ENCODE measurements around the gene CPNE7. TPM values are rescaled to one million over a fixed set of nuclear protein-coding genes. Genes with fewer than 3 reads are reported as not detected.

CPNE7 gene
- total and polyA plus RNA-seq, 2 donors (not counting 1 experiment from before 2014, with no cell fraction given): 10.2 to 53.0 TPM

DNA sequence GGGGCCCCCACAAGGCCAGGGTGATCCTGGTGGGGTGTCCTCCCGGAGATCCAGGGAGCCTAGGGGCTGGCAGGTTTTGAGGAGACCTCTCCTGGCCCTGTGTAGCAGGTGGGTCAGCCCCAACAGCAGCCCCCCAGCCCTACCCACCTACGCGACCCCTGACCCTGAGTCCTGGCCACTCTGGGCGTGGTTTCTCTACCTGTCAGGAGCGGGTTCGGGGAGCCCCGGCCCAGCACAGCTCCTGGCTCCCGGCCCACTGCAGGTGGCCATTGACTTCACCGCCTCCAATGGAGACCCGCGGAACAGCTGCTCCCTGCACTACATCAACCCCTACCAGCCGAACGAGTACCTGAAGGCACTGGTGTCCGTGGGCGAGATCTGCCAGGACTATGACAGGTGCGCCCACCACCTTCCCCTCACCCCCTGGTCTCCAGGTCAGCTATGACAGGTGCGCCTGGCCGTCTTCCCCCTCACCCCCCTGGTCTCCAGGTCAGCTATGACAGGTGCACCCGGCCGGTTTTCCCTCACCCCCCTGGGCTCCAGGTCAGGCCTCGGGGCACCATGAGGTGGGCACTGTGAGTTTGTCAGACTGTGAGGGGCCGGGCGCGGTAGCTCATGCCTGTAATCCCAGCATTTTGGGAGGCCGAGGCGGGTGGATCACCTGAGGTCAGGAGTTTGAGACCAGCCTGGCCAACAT lies 13.0 kb downstream of the CPNE7 start:
- H3K4me1 ChIP-seq (ENCODE audit: control insufficient read depth, extremely low read depth, insufficient read depth, low read length): no peaks in the 10 kb centered on the region
- H3K9ac ChIP-seq (ENCODE audit: insufficient read depth, low read length): no peak overlapping the region
- no peak overlapping the region for H2AFZ ChIP-seq (ENCODE audit: low read length)
- H3K36me3 ChIP-seq (ENCODE audit: control insufficient read depth, insufficient read depth, low read length): peaks cover 3% of the 10 kb centered on the region
- H3K27ac ChIP-seq (ENCODE audit: insufficient read depth, low read length): no peak overlapping the region
- H3K79me2 ChIP-seq (ENCODE audit: control insufficient read depth, insufficient read depth, low read length): no peaks in the 10 kb centered on the region
- H3K9me3 ChIP-seq (ENCODE audit: control insufficient read depth, insufficient read depth, low read depth, low read length): no peaks in the 10 kb centered on the region
- no peak overlapping the region for H3K4me2 ChIP-seq (ENCODE audit: extremely low read depth, insufficient read depth, low read length)
- no peak for TF ChIP-seq EZH2 (IDR thresholded peaks at IDR 0.05; ENCODE audit: low read length, missing control alignments)
- TF ChIP-seq, protein P1, sequence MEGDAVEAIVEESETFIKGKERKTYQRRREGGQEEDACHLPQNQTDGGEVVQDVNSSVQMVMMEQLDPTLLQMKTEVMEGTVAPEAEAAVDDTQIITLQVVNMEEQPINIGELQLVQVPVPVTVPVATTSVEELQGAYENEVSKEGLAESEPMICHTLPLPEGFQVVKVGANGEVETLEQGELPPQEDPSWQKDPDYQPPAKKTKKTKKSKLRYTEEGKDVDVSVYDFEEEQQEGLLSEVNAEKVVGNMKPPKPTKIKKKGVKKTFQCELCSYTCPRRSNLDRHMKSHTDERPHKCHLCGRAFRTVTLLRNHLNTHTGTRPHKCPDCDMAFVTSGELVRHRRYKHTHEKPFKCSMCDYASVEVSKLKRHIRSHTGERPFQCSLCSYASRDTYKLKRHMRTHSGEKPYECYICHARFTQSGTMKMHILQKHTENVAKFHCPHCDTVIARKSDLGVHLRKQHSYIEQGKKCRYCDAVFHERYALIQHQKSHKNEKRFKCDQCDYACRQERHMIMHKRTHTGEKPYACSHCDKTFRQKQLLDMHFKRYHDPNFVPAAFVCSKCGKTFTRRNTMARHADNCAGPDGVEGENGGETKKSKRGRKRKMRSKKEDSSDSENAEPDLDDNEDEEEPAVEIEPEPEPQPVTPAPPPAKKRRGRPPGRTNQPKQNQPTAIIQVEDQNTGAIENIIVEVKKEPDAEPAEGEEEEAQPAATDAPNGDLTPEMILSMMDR (conservative IDR thresholded peaks at IDR 0.05 in 1 of 2, IDR thresholded peaks at IDR 0.05 in 1 of 2; ENCODE audit: low read depth in 1 of 2, low read length in 2 of 2): no peak
- no peak overlapping the region for H3K4me3 ChIP-seq (replicated peaks in 1 of 4; ENCODE audit: control extremely low read depth in 1 of 4, insufficient read depth in 1 of 4, low read depth in 3 of 4, low read length in 4 of 4)
- no peaks in the 10 kb centered on the region for H3K27me3 ChIP-seq (ENCODE audit: control insufficient read depth, insufficient read depth, low read length)
- no peak for DNase-seq (ENCODE audit: low read depth in 2 of 2)
- H4K20me1 ChIP-seq (ENCODE audit: control insufficient read depth, extremely low read depth, insufficient read depth, low read length): no peaks in the 10 kb centered on the region

DNA sequence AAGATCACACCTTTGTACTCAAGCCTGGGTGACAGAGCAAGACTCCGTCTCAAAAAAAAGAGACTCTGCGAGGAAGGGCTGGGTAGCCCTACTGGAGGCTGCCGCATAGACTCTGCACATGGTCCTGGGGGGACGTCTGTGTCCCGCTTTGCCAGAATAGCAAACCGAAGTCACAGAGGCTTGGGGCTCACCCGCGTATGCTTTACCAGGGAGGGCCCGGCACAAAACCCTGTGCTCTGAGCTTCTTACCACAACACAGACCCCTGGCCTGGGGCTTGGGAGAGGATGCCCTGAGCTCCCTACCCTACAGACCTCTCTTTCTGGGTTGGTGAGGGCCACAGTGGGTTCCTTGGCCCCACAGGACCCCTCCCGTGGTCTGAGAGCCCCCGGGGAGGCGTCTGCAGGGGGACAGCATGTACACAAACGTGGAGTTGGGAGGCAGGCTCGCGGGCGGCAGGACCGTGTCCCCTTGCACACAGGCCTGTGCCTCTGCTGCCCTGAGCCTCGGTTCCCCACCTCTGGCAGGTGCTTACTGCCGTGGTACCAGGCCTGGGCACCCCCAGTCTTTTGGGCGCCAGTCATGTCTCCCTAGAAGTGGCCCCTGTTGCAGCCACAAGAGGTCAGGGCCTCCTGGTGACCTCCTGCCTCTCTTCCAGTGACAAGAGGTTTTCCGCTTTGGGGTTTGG lies 13.8 kb downstream of the CPNE7 start:
- no peak for DNase-seq (ENCODE audit: low read depth in 2 of 2)
- Histone ChIP-seq H4K20me1 (ENCODE audit: control insufficient read depth, extremely low read depth, insufficient read depth, low read length) (no peaks in the 10 kb centered on the region), H3K4me2 (ENCODE audit: extremely low read depth, insufficient read depth, low read length) (no peak overlapping the region), H3K27me3 (ENCODE audit: control insufficient read depth, insufficient read depth, low read length) (no peaks in the 10 kb centered on the region), H3K4me1 (ENCODE audit: control insufficient read depth, extremely low read depth, insufficient read depth, low read length) (no peaks in the 10 kb centered on the region), H3K9me3 (ENCODE audit: control insufficient read depth, insufficient read depth, low read depth, low read length) (no peaks in the 10 kb centered on the region), H3K4me3 (replicated peaks in 1 of 4; ENCODE audit: control extremely low read depth in 1 of 4, insufficient read depth in 1 of 4, low read depth in 3 of 4, low read length in 4 of 4) (no peak overlapping the region), H3K79me2 (ENCODE audit: control insufficient read depth, insufficient read depth, low read length) (no peaks in the 10 kb centered on the region), H3K9ac (ENCODE audit: insufficient read depth, low read length) (no peak overlapping the region), H3K27ac (ENCODE audit: insufficient read depth, low read length) (no peak overlapping the region), H3K36me3 (ENCODE audit: control insufficient read depth, insufficient read depth, low read length) (no peaks in the 10 kb centered on the region), H2AFZ (ENCODE audit: low read length) (no peak overlapping the region)
- TF ChIP-seq, protein P1 (conservative IDR thresholded peaks at IDR 0.05 in 1 of 2, IDR thresholded peaks at IDR 0.05 in 1 of 2; ENCODE audit: low read depth in 1 of 2, low read length in 2 of 2): no peak
- no peak for TF ChIP-seq EZH2 (IDR thresholded peaks at IDR 0.05; ENCODE audit: low read length, missing control alignments)

DNA sequence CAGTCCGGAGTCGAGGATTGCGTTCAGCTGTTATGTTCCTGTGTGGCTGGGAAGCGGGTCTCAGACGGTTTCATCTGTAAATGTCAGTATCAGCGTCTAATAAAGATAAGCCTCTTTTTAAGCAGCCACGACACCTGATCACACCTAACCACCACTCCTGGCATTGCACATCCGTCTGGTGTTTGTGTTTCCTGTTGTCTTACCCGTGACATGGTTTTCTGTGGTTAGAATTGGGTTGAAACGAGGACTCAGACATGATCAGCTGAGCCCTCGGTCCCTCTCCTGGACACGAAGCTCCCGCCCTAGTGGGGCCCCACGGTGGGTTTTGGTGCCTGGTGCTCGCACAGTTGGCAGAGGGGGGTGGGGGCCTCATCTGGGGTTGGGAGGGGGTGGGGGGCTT lies 18.3 kb downstream of the CPNE7 start:
- H3K79me2 ChIP-seq (ENCODE audit: control insufficient read depth, insufficient read depth, low read length): no peaks in the 10 kb centered on the region
- no peak overlapping the region for H3K9ac ChIP-seq (ENCODE audit: insufficient read depth, low read length)
- H3K4me3 ChIP-seq (replicated peaks in 1 of 4; ENCODE audit: control extremely low read depth in 1 of 4, insufficient read depth in 1 of 4, low read depth in 3 of 4, low read length in 4 of 4): no peak overlapping the region
- H3K4me2 ChIP-seq (ENCODE audit: extremely low read depth, insufficient read depth, low read length): no peak overlapping the region
- no peak overlapping the region for H2AFZ ChIP-seq (ENCODE audit: low read length)
- no peaks in the 10 kb centered on the region for H3K4me1 ChIP-seq (ENCODE audit: control insufficient read depth, extremely low read depth, insufficient read depth, low read length)
- no peak overlapping the region for H3K27ac ChIP-seq (ENCODE audit: insufficient read depth, low read length)
- no peak for TF ChIP-seq EZH2 (IDR thresholded peaks at IDR 0.05; ENCODE audit: low read length, missing control alignments)
- TF ChIP-seq, protein P1 (conservative IDR thresholded peaks at IDR 0.05 in 1 of 2, IDR thresholded peaks at IDR 0.05 in 1 of 2; ENCODE audit: low read depth in 1 of 2, low read length in 2 of 2): no peak
- DNase-seq (ENCODE audit: low read depth in 2 of 2): no peak
- H3K36me3 ChIP-seq (ENCODE audit: control insufficient read depth, insufficient read depth, low read length): peaks cover 3% of the 10 kb centered on the region
- no peaks in the 10 kb centered on the region for H3K9me3 ChIP-seq (ENCODE audit: control insufficient read depth, insufficient read depth, low read depth, low read length)
- H3K27me3 ChIP-seq (ENCODE audit: control insufficient read depth, insufficient read depth, low read length): no peaks in the 10 kb centered on the region
- no peaks in the 10 kb centered on the region for H4K20me1 ChIP-seq (ENCODE audit: control insufficient read depth, extremely low read depth, insufficient read depth, low read length)
